Measurements from ENCODE around the gene CLCN7.

DNA sequence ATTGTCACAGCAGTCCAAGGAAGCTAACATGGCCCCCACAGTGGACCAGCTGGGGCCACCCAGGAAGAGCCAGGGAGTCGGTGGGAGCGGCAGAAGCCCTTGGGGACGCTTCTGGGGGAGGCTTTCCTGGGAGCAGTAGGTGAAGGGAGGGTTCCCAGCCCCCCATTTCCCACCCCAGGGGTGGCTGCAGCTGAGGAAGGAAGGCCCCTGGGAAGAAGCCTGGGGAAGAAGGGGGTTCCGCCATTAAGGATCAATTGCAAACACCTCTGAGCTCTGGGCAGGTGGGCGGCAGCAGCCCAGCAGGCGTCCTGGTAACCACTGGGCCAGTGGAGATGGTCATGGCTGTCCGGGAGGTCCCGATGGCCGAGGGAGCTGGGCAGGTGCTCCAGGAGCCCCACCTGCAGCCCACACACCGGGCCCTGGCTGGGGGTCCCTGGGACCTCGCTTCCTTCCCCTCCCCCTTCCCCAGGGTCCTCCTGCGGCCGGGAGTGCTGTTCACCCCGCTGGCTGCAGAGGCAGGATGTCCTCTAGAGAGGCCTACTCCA, 44.5 kb downstream of the CLCN7 start:
- TF ChIP-seq, protein P1, sequence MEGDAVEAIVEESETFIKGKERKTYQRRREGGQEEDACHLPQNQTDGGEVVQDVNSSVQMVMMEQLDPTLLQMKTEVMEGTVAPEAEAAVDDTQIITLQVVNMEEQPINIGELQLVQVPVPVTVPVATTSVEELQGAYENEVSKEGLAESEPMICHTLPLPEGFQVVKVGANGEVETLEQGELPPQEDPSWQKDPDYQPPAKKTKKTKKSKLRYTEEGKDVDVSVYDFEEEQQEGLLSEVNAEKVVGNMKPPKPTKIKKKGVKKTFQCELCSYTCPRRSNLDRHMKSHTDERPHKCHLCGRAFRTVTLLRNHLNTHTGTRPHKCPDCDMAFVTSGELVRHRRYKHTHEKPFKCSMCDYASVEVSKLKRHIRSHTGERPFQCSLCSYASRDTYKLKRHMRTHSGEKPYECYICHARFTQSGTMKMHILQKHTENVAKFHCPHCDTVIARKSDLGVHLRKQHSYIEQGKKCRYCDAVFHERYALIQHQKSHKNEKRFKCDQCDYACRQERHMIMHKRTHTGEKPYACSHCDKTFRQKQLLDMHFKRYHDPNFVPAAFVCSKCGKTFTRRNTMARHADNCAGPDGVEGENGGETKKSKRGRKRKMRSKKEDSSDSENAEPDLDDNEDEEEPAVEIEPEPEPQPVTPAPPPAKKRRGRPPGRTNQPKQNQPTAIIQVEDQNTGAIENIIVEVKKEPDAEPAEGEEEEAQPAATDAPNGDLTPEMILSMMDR (conservative IDR thresholded peaks at IDR 0.05) = no peak
- TF ChIP-seq EZH2 (IDR thresholded peaks at IDR 0.05; ENCODE audit: low read depth) = no peak

Measured in PC-9 (cell line).